KMS-11 (cell line): ENCODE data around the gene PRPF39.
"Not testable (repeated sequence)": the region's sequence is repeated elsewhere in the genome, so short reads cannot be mapped to it uniquely, and the experiment has no call there.

Experiments
- H2AFZ ChIP-seq: fragments of 200-600 bp; sonication (generic); 2 replicates; pipeline ENCODE4 v1.6.1; 2016; ENCODE audit warnings: antibody characterized with exemption, mixed run types, low read depth
- H3K27ac ChIP-seq: fragments of 200-600 bp; sonication (generic); 2 replicates; pipeline ENCODE4 v1.6.1; 2016; ENCODE audit warnings: mild to moderate bottlenecking, mixed run types
- H3K27me3 ChIP-seq: fragments of 200-600 bp; sonication (generic); 2 replicates; pipeline ENCODE4 v1.6.1; 2017; ENCODE audit warnings: mild to moderate bottlenecking, low read depth, mixed run types, moderate library complexity; ENCODE audit not compliant: insufficient read depth
- H3K36me3 ChIP-seq: fragments of 200-600 bp; sonication (generic); 2 replicates; pipeline ENCODE4 v1.6.1; 2017; ENCODE audit warnings: mild to moderate bottlenecking, mixed run types; ENCODE audit not compliant: insufficient read depth
- H3K4me1 ChIP-seq: fragments of 200-600 bp; sonication (generic); 2 replicates; pipeline ENCODE4 v1.6.1; 2016; ENCODE audit warnings: mild to moderate bottlenecking, low read depth, mixed run types; ENCODE audit not compliant: poor library complexity, severe bottlenecking
- H3K4me2 ChIP-seq: fragments of 200-600 bp; sonication (generic); 2 replicates; pipeline ENCODE4 v1.7.0; 2016; ENCODE audit warnings: mild to moderate bottlenecking, mixed run types
- H3K4me3 ChIP-seq: fragments of 200-600 bp; sonication (generic); IDR thresholded peaks from 2 replicates; pipeline ENCODE4 v1.6.1; 2017; ENCODE audit warnings: low read depth, low read length, mixed read lengths; ENCODE audit not compliant: insufficient read depth
- H3K79me2 ChIP-seq: fragments of 200-600 bp; sonication (generic); 2 replicates; pipeline ENCODE4 v1.6.1; 2016; ENCODE audit warnings: low read depth, mixed run types; ENCODE audit not compliant: insufficient read depth
- H3K9ac ChIP-seq: fragments of 200-600 bp; sonication (generic); 2 replicates; pipeline ENCODE4 v1.6.1; 2016; ENCODE audit warnings: mild to moderate bottlenecking, mixed run types
- H4K20me1 ChIP-seq: fragments of 200-600 bp; sonication (generic); 2 replicates; pipeline ENCODE4 v1.6.1; 2016; ENCODE audit warnings: mild to moderate bottlenecking, mixed run types; ENCODE audit not compliant: insufficient read depth
- TF ChIP-seq, protein P1 (sequence below): fragments of 200-600 bp; sonication (generic); conservative IDR thresholded peaks from 2 replicates; pipeline ENCODE4 v1.6.1; 2017; ENCODE audit warnings: low read depth, mild to moderate bottlenecking, antibody characterized with exemption, low read length, moderate library complexity, mixed read lengths

The PRPF39 gene

GRCh38 chr14:45073231-45073879, 10.6 kb upstream of the PRPF39 start:
- no peaks in the 10 kb centered on the region for H3K27me3 ChIP-seq
- H3K79me2 ChIP-seq: no peaks in the 10 kb centered on the region
- H3K4me3 ChIP-seq: no peak overlapping the region
- TF ChIP-seq, protein P1, sequence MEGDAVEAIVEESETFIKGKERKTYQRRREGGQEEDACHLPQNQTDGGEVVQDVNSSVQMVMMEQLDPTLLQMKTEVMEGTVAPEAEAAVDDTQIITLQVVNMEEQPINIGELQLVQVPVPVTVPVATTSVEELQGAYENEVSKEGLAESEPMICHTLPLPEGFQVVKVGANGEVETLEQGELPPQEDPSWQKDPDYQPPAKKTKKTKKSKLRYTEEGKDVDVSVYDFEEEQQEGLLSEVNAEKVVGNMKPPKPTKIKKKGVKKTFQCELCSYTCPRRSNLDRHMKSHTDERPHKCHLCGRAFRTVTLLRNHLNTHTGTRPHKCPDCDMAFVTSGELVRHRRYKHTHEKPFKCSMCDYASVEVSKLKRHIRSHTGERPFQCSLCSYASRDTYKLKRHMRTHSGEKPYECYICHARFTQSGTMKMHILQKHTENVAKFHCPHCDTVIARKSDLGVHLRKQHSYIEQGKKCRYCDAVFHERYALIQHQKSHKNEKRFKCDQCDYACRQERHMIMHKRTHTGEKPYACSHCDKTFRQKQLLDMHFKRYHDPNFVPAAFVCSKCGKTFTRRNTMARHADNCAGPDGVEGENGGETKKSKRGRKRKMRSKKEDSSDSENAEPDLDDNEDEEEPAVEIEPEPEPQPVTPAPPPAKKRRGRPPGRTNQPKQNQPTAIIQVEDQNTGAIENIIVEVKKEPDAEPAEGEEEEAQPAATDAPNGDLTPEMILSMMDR: no peak
- H3K9ac ChIP-seq: no peak overlapping the region
- no peak overlapping the region for H3K27ac ChIP-seq
- no peaks in the 10 kb centered on the region for H3K4me1 ChIP-seq
- no peak overlapping the region for H2AFZ ChIP-seq
- no peaks in the 10 kb centered on the region for H4K20me1 ChIP-seq
- no peak overlapping the region for H3K4me2 ChIP-seq
- H3K36me3 ChIP-seq: no peaks in the 10 kb centered on the region

GRCh38 chr14:45078323-45078722, 5.6 kb upstream of the PRPF39 start:
- H3K4me1 ChIP-seq: peaks cover 3% of the 10 kb centered on the region
- no peak overlapping the region for H3K27ac ChIP-seq
- no peak overlapping the region for H2AFZ ChIP-seq
- no peak overlapping the region for H3K9ac ChIP-seq
- TF ChIP-seq, protein P1: no peak
- no peak overlapping the region for H3K4me2 ChIP-seq
- H4K20me1 ChIP-seq: no peaks in the 10 kb centered on the region
- H3K79me2 ChIP-seq: no peaks in the 10 kb centered on the region
- no peaks in the 10 kb centered on the region for H3K27me3 ChIP-seq
- no peak overlapping the region for H3K4me3 ChIP-seq
- H3K36me3 ChIP-seq: no peaks in the 10 kb centered on the region

DNA sequence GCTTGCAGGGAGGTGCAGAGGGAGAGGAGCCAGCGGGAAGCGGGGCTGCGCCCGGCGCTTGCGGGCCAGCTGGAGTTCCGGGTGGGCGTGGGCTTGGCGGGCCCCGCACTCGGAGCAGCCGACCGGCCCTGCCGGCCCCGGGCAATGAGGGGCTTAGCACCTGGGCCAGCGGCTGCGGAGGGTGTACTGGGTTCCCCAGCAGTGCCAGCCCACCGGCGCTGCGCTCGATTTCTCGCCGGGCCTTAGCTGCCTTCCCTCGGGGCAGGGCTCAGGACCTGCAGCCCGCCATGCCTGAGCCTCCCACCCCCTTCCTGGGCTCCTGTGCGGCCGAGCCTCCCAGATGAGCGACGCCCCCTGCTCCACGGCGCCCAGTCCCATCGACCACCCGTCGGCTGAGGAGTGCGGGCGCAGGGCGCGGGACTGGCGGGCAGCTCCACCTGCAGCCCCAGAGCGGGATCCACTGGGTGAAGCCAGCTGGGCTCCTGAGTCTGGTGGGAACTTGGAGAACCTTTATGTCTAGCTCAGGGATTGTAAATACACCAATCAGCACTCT, 3.4 kb upstream of the PRPF39 start:
- H3K4me3 ChIP-seq, H3K4me2 ChIP-seq, H3K27me3 ChIP-seq, H3K9ac ChIP-seq, H3K27ac ChIP-seq, H4K20me1 ChIP-seq, H3K36me3 ChIP-seq, H2AFZ ChIP-seq, H3K4me1 ChIP-seq: not testable (repeated sequence)
- H3K79me2 ChIP-seq: peaks cover 14% of the 10 kb centered on the region

DNA sequence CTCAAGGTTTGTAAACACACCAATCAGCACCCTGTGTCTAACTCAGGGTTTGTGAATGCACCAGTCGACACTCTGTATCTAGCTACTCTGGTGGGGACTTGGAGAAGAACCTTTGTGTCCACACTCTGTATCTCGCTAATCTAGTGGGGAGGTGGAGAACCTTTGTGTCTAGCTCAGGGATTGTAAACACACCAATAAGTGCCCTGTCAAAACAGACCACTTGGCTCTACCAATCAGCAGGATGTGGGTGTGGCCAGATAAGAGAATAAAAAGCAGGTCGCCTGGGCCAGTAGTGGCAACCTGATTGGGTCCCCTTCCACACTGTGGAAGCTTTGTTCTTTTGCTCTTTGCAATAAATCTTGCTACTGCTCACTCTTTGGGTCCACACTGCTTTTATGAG, 2.8 kb upstream of the PRPF39 start:
- not testable (repeated sequence) for H3K36me3 ChIP-seq, H4K20me1 ChIP-seq, H2AFZ ChIP-seq, H3K4me3 ChIP-seq, H3K27me3 ChIP-seq, H3K27ac ChIP-seq, H3K4me2 ChIP-seq, H3K9ac ChIP-seq
- Histone ChIP-seq H3K79me2 (peaks cover 20% of the 10 kb centered on the region), H3K4me1 (peaks cover 15% of the 10 kb centered on the region)

DNA sequence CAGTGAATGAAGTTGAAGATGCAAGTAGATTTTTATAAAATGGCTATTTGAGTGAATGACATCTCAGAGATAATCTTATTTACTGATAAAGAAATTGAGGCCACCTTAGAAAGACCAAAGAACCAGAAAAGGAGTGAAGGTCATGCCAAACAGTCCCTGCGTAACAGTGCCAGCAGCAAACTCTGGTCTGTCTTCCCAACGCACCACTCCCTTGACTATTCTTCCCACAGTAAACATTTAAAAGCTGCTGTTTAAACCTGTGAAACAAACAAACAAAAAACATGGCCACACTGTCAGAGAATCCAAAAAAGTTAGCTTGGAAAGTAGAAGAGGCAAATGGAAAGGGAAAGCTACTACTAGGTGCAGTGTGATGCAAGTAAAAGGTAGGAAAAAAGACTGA, 1.5 kb upstream of the PRPF39 start:
- Histone ChIP-seq H2AFZ (no peak overlapping the region), H3K36me3 (no peaks in the 10 kb centered on the region), H3K27ac (no peak overlapping the region)

More for the DNA sequence above, 1.5 kb upstream of the PRPF39 start:
- TF ChIP-seq, protein P1: no peak
- no peaks in the 10 kb centered on the region for H3K27me3 ChIP-seq
- H3K9ac ChIP-seq: no peak overlapping the region
- peaks cover 19% of the 10 kb centered on the region for H3K4me1 ChIP-seq
- H3K79me2 ChIP-seq: peaks cover 34% of the 10 kb centered on the region
- H3K4me3 ChIP-seq: no peak overlapping the region
- no peak overlapping the region for H3K4me2 ChIP-seq
- no peaks in the 10 kb centered on the region for H4K20me1 ChIP-seq
